ENCODE measurements around the gene SLC16A12.

Gene SLC16A12, protein sequence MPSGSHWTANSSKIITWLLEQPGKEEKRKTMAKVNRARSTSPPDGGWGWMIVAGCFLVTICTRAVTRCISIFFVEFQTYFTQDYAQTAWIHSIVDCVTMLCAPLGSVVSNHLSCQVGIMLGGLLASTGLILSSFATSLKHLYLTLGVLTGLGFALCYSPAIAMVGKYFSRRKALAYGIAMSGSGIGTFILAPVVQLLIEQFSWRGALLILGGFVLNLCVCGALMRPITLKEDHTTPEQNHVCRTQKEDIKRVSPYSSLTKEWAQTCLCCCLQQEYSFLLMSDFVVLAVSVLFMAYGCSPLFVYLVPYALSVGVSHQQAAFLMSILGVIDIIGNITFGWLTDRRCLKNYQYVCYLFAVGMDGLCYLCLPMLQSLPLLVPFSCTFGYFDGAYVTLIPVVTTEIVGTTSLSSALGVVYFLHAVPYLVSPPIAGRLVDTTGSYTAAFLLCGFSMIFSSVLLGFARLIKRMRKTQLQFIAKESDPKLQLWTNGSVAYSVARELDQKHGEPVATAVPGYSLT

DNA sequence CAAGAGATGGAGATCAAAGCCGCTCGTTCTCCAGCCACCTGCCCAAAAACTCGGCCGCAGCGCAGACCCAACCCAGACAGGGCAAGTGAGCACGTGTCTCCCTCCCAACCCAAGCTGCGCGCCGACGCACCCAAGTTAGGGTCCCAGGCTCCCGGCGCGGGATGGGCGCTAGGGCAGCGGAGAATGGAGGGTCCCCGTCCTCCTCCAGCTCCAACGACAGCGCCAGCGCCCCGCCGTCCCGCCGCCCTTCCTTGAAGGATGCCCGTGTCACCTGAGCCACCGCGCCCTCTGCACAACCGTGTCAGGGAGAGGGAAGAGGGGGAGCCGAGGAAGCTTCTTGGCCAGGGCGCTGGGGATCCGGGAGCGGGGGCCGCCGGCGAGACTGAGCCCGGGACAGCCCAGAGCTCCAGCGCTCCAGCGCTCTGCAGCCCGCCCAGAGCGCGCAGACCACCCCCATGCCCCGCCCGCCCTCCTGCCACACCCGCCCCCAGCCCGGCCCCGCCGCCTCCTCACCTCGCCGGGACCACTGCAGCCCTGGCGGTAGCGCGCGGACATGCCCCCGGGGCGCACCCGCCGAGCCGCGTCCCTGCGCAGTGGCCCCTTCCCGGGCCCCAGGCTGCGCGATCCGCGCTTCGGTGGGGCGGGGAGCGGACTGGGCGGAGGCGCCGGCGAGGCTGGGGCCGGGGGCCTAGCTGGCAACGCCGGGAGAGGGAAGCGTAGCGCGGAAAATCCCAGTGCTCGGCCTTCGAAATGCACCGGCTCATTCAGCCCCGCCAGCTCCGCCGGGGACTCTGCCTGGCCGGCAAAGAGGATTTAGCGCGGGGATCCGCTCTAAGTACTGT, at the start of gene SLC16A12:
TSS of gene SLC16A12 (minus strand) at position 424 of the 842 bp plus-strand sequence. CDS start 73,016 bp downstream, outside the sequence.
- H3K4me3 ChIP-seq (ENCODE audit: control insufficient read depth, low read depth, low read length) = peak within 1 kb of the TSS; percentile 48
- TF ChIP-seq, protein P1, sequence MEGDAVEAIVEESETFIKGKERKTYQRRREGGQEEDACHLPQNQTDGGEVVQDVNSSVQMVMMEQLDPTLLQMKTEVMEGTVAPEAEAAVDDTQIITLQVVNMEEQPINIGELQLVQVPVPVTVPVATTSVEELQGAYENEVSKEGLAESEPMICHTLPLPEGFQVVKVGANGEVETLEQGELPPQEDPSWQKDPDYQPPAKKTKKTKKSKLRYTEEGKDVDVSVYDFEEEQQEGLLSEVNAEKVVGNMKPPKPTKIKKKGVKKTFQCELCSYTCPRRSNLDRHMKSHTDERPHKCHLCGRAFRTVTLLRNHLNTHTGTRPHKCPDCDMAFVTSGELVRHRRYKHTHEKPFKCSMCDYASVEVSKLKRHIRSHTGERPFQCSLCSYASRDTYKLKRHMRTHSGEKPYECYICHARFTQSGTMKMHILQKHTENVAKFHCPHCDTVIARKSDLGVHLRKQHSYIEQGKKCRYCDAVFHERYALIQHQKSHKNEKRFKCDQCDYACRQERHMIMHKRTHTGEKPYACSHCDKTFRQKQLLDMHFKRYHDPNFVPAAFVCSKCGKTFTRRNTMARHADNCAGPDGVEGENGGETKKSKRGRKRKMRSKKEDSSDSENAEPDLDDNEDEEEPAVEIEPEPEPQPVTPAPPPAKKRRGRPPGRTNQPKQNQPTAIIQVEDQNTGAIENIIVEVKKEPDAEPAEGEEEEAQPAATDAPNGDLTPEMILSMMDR (conservative IDR thresholded peaks at IDR 0.05; ENCODE audit: control insufficient read depth, insufficient read depth, low read depth, low read length) = no peak
- DNase-seq (ENCODE audit: low read depth) = no peak

- no peak overlapping the region for H3K4me3 ChIP-seq (ENCODE audit: control insufficient read depth, low read depth, low read length)
- no peak for DNase-seq (ENCODE audit: low read depth)
- TF ChIP-seq, protein P1 (conservative IDR thresholded peaks at IDR 0.05; ENCODE audit: control insufficient read depth, insufficient read depth, low read depth, low read length) = no peak
Observed at GRCh38 chr10:89582022-89582421, 46.6 kb upstream of the SLC16A12 start.

DNA sequence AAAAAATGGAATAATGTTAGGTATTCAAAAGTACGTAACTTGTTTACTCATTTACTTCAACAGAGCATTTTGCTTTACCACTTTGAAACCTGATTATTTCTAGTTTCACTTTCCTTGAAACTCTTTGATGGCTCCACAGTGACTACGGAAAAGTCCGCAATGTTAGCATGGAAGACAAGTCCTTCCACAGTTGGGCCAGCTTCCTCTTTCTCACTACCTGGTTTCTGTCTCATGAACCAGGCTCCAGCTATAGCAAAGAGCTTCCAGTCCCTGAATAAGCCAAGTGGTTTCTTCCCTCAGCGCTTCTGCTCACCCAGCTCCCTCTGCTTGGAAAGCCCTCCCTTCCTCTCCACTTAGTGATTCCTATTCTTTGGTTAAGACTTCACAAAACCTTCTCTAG, 44.8 kb upstream of the SLC16A12 start:
- H3K4me3 ChIP-seq (ENCODE audit: control insufficient read depth, low read depth, low read length) = no peak overlapping the region
- TF ChIP-seq, protein P1 (conservative IDR thresholded peaks at IDR 0.05; ENCODE audit: control insufficient read depth, insufficient read depth, low read depth, low read length) = no peak
- DNase-seq (ENCODE audit: low read depth) = no peak

GRCh38 chr10:89576696-89577095, 41.3 kb upstream of the SLC16A12 start:
- TF ChIP-seq, protein P1 (conservative IDR thresholded peaks at IDR 0.05; ENCODE audit: control insufficient read depth, insufficient read depth, low read depth, low read length) = no peak
- DNase-seq (ENCODE audit: low read depth) = no peak
- no peak overlapping the region for H3K4me3 ChIP-seq (ENCODE audit: control insufficient read depth, low read depth, low read length)

DNA sequence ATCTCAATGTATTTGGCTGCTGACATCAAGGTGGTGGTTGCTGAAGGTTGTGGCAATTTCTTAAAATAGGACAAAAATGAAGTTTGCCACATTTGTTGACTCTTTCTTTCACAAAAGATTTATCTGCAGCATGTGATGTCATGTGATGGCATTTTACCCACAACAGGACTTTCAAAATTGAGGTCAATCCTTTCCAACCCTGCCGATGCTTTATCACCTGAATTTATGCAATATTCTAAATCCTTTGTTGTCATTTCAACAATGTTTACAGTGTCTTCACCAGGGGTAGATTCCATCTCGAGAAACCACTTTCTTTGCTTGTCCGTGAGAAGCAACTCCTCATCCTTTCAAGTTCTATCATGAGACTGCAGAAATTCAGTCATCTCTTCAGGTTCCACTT, 40.6 kb upstream of the SLC16A12 start:
- no peak for DNase-seq (ENCODE audit: low read depth)
- no peak overlapping the region for H3K4me3 ChIP-seq (ENCODE audit: control insufficient read depth, low read depth, low read length)
- TF ChIP-seq, protein P1 (conservative IDR thresholded peaks at IDR 0.05; ENCODE audit: control insufficient read depth, insufficient read depth, low read depth, low read length) = no peak

GRCh38 chr10:89575031-89575430, 39.6 kb upstream of the SLC16A12 start:
- no peak overlapping the region for H3K4me3 ChIP-seq (ENCODE audit: control insufficient read depth, low read depth, low read length)
- TF ChIP-seq, protein P1 (conservative IDR thresholded peaks at IDR 0.05; ENCODE audit: control insufficient read depth, insufficient read depth, low read depth, low read length) = no peak
- DNase-seq (ENCODE audit: low read depth) = no peak

Data from fibroblast of mammary gland (primary cell).